GM19025 (cell line): ENCODE results near the gene LCAT.
"Not testable (repeated sequence)": the region's sequence is repeated elsewhere in the genome, so short reads cannot be mapped to it uniquely, and the experiment has no call there.

Source experiments
- ATAC-seq: cut with Tn5 transposase; IDR thresholded peaks from one replicate; pipeline ENCODE4 v1.9.1; 2021; ENCODE audit warnings: mild to moderate bottlenecking, low read depth, moderate library complexity; ENCODE audit not compliant: unreplicated experiment

The LCAT gene, protein sequence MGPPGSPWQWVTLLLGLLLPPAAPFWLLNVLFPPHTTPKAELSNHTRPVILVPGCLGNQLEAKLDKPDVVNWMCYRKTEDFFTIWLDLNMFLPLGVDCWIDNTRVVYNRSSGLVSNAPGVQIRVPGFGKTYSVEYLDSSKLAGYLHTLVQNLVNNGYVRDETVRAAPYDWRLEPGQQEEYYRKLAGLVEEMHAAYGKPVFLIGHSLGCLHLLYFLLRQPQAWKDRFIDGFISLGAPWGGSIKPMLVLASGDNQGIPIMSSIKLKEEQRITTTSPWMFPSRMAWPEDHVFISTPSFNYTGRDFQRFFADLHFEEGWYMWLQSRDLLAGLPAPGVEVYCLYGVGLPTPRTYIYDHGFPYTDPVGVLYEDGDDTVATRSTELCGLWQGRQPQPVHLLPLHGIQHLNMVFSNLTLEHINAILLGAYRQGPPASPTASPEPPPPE

DNA sequence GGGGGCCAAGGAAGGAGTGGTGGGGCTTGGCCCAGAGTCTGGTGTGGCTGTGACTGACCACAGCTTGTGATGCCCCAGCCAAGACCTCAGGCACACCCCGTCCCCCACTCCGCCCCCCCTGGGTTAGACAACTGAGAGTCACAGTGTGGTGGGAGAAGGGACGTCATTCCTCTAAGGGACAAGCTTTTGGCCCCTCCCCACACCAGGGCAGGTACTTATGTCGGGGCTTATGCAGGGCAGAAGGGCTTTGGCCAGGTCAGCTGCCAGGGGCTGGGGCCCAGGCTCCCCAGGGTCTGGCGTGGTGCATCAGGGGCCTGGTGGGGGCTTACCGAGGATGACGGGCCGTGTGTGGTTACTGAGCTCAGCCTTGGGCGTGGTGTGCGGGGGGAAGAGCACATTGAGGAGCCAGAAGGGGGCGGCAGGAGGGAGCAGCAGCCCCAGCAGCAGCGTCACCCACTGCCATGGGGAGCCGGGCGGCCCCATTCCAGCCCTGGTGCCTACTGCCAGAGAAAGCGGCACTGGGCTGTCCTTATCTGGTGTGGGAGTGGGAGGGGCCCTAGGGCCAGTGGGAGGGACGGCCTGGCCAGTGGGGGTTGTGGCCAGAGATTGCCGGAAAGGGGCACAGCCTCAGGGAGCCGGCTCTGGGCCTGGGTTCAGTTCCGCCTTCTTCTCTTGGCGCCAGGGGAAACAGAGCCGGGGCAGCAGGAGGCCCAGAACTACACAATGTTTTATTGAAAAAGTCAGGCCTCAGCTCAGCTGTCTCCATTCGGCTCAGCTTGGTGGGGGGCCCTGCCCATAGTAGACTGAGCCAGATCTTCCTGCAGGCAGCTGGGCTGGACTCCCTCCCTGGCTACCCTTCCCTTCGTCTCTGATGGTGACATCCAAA lies at the start of gene LCAT:
TSS of gene LCAT (minus strand) at position 502 of the 886 bp plus-strand sequence. CDS start at position 483, 19 bp downstream.
- ATAC-seq, result no peak

DNA sequence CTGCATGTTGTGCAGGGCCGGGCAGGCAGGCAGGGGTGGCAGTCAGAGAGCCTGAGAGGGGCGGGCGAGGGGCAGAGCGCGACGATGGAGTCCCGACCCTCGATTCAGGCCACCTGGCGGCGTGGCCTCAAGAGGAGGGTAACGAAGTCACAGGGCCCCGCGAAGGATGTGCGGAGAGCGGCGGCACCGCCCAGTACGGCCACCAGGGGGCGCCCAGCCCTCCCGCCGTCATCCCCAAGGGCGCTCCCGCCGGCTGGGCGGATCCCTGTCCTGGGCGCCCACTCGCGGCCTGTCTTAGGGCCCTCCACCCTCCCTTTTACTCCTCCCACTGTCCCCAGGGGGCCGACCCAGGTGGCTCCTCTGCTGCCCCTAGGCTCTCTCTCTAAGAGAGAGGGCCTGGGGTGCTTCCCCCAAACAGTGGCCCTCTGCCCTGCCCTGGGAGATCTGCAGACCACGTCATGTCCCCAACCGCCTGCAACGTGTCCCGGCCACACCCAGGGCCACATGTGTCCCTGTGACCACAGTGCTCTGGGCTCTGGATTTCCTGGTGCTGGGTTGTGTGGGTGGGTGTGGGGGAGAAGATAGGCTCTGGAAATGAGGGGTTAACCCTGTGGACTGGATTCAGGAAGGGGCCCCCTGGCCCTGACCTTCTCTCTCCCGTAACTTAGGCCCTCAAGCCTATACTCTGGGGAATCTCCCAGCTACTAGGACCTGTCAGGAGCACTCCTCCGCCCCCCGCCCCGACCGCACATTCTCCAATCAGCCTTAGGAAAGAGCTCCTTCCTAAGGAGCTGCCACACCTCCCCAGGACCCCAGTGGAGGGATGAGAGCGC lies 49.5 kb upstream of the LCAT start:
- peak; percentile 61 for ATAC-seq

- no peak for ATAC-seq
Measured at GRCh38 chr16:67992661-67993206, 48.8 kb upstream of the LCAT start.

GRCh38 chr16:67990018-67990386 lies 46.1 kb upstream of the LCAT start:
- ATAC-seq, result no peak

GRCh38 chr16:67989322-67990017 lies 45.5 kb upstream of the LCAT start:
- ATAC-seq, result no peak

DNA sequence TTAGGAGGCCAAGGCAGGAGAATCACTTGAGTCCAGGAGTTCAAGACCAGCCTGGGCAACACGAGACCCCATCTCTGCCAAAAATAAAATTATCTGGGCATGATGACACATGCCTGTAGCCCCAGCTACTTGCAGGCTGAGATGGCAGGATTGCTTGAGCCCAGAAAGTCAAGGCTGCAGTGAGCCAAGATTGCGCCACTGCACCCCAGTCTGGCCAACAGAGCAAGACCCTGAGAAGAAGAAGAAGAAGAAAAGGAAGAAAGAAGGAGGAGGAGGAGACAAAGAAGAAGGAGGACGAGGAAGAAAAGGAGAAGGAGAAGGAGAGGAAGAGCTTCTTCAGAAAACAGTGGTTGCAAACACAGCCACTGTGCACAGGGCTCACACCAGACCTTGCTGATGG lies 44.8 kb upstream of the LCAT start:
- ATAC-seq, result no peak

- no peak for ATAC-seq
Measured at GRCh38 chr16:67987460-67988160, 43.7 kb upstream of the LCAT start.

- no peak for ATAC-seq
Measured at GRCh38 chr16:67986949-67987348, 43.0 kb upstream of the LCAT start.

DNA sequence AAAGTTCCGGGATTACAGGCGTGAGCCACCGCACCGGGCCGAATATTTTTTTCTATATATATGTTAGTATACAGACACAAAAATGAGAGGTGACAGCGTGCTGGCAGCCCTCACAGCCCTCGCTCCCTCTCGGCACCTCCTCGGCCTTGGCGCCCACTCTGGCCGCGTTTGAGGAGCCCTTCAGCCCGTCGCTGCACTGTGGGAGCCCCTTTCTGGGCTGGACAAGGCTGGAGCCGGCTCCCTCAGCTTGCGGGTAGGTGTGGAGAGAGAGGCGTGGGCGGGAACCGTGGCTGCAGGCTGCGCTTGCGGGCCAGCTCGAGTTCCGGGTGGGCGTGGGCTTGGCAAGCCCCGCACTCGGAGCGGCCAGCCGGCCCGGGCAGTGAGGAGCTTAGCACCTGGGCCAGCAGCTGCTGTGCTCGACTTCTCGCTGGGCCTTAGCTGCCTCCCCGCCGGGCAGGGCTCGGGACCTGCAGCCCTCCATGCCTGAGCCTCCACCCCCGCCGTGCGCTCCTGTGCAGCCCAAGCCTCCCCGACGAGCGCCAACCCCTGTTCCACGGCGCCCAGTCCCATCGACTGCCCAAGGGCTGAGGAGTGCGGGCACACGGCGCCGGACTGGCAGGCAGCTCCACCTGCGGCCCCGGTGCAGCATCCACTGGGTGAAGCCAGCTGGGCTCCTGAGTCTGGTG lies 38.2 kb upstream of the LCAT start:
- ATAC-seq, result no peak

DNA sequence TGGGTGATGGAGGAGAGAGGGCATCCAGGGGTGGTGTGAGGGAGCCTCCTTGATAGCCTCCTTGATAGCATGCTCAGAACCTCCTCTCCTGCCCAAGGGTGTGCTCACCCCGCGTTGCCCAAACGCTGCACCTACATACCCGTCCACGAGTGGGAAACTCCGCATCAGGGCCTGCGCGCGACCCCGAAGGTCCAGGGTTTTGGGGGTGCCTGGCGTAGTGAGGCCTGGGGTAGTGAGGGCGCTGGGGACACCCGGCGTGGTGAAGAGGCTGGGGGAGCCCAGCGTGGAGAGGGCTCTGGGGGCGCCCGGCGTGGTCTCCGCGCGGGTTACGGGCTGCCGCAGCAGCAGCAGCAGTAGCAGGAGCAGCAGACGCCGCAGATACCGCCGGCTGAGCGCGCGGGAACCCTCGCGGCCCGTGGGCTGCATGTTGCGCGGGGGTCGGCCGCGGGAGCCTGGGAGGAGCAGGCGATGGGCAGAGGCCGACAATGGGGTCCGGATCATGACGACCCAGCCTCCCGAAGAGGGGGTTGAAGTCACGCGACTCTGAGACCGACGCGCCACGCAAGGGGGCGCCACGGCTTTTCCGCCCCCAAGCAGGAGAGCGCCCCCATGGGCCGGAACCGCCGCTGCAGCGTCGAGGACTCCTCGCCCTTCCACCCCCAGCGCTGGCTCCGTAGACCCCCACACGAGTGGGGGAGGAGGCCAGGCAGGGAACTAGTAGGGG lies 36.2 kb upstream of the LCAT start, which contains the start of gene DPEP3:
TSS of gene DPEP3 (minus strand) at position 545 of the 724 bp plus-strand sequence. CDS start at position 426, 119 bp downstream.
- no peak for ATAC-seq

GRCh38 chr16:67977469-67978227 lies 33.7 kb upstream of the LCAT start:
- ATAC-seq, result no peak

GRCh38 chr16:67977005-67977404 lies 33.1 kb upstream of the LCAT start:
- no peak for ATAC-seq

DNA sequence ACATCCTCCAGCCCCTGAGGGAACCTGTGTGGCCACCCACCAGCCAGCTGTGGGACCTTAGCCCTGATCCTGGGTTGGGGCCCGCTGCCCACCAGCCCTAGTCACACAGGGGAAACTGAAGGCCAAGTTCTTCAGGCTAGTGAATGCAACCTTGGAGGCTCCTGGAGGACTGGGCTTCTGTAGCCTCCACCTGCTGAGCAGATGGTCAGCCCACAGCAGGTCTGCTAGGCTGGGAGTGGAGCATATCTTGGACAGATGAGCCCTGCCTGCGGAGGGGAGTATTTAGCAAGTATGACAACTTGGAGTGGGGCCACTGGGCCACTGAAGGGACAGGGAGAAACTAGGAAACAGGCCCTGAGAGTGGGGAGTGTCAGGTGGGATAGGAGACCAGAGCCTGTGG lies 32.3 kb upstream of the LCAT start:
- no peak for ATAC-seq

GRCh38 chr16:67975321-67976105 lies 31.6 kb upstream of the LCAT start:
- no peak for ATAC-seq

GRCh38 chr16:67972285-67972684 lies 28.4 kb upstream of the LCAT start:
- not testable (repeated sequence) for ATAC-seq

DNA sequence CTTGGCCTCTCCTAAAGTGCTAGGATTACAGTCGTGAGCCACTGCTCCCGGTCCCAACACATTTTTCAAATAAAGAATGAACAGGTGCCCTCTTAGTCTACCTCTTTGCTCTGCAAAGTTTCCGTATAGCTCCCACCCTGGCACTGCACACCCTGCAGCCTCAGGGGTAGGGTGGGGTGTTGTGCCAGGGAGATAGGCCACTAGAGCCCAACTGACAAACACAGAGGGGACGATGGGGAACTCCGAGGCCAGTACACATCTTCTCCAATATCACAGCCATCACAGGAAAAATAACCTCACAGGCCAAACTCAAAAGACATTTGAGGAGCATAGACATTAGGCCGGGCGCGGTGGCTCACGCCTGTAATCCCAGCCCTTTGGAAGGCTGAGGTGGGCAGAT lies 27.2 kb upstream of the LCAT start:
- no peak for ATAC-seq
